HUES6 (cell line): ENCODE results near the gene NTSR1.

ENCODE experiments used
- H3K27ac ChIP-seq: 2 replicates; pipeline ENCODE4 v1.7.0; 2013; ENCODE audit warnings: low read depth, mild to moderate bottlenecking, low read length, inconsistent platforms
- H3K27me3 ChIP-seq: 2 replicates; pipeline ENCODE4 v1.6.1; 2013; ENCODE audit warnings: low read length; ENCODE audit not compliant: control insufficient read depth, insufficient read depth
- H3K36me3 ChIP-seq: 2 replicates; pipeline ENCODE4 v1.6.1; 2013; ENCODE audit warnings: low read length; ENCODE audit not compliant: control insufficient read depth, insufficient read depth
- H3K4me1 ChIP-seq: 2 replicates; pipeline ENCODE4 v1.6.1; 2013; ENCODE audit warnings: low read length; ENCODE audit not compliant: control insufficient read depth, insufficient read depth
- H3K4me3 ChIP-seq: 2 replicates; pipeline ENCODE4 v1.5.1; 2013; ENCODE audit warnings: low read depth, low read length
- H3K9ac ChIP-seq: one replicate; pipeline ENCODE4 v1.6.1; 2013; ENCODE audit warnings: mild to moderate bottlenecking, low read length
- H3K9me3 ChIP-seq: 2 replicates; pipeline ENCODE4 v1.6.1; 2013; ENCODE audit warnings: low read depth, low read length; ENCODE audit not compliant: control insufficient read depth, insufficient read depth

The NTSR1 gene

GRCh38 chr20:62760856-62761758, 52.5 kb downstream of the NTSR1 start:
- Histone ChIP-seq H3K9me3 (no peaks in the 10 kb centered on the region), H3K36me3 (no peaks in the 10 kb centered on the region), H3K4me3 (no peak overlapping the region), H3K4me1 (peaks cover 9% of the 10 kb centered on the region; the same call in 1 of the 2 replicates), H3K27ac (peak overlapping the region; percentile 41; the same call in 1 of the 2 replicates), H3K27me3 (peaks cover 12% of the 10 kb centered on the region; the same call in 1 of the 2 replicates), H3K9ac (no peak overlapping the region)

- no peak overlapping the region for H3K4me3 ChIP-seq
- H3K36me3 ChIP-seq = no peaks in the 10 kb centered on the region
- peaks cover 6% of the 10 kb centered on the region; the same call in 1 of the 2 replicates for H3K27me3 ChIP-seq
- H3K4me1 ChIP-seq = peaks cover 9% of the 10 kb centered on the region; the same call in 1 of the 2 replicates
- H3K27ac ChIP-seq = no peak overlapping the region
- H3K9me3 ChIP-seq = no peaks in the 10 kb centered on the region
- H3K9ac ChIP-seq = no peak overlapping the region
Observed at GRCh38 chr20:62761759-62762131, 53.1 kb downstream of the NTSR1 start.

GRCh38 chr20:62762376-62762775, 53.7 kb downstream of the NTSR1 start:
- Histone ChIP-seq H3K27ac (no peak overlapping the region), H3K4me3 (no peak overlapping the region), H3K36me3 (no peaks in the 10 kb centered on the region), H3K4me1 (peaks cover 9% of the 10 kb centered on the region; the same call in 1 of the 2 replicates), H3K9me3 (no peaks in the 10 kb centered on the region), H3K9ac (no peak overlapping the region), H3K27me3 (0 out of 2 replicates have a peak, but pooled peaks cover 3% of the 10 kb centered on the region)

GRCh38 chr20:62762801-62763368, 54.2 kb downstream of the NTSR1 start:
- H3K4me3 ChIP-seq = no peak overlapping the region
- no peaks in the 10 kb centered on the region for H3K9me3 ChIP-seq
- no peaks in the 10 kb centered on the region for H3K27me3 ChIP-seq
- no peaks in the 10 kb centered on the region for H3K36me3 ChIP-seq
- peaks cover 9% of the 10 kb centered on the region; the same call in 1 of the 2 replicates for H3K4me1 ChIP-seq
- no peak overlapping the region for H3K9ac ChIP-seq
- H3K27ac ChIP-seq = no peak overlapping the region

- Histone ChIP-seq H3K27ac (no peak overlapping the region), H3K36me3 (no peaks in the 10 kb centered on the region), H3K4me3 (no peak overlapping the region), H3K4me1 (peaks cover 9% of the 10 kb centered on the region; the same call in 1 of the 2 replicates), H3K9ac (no peak overlapping the region), H3K27me3 (no peaks in the 10 kb centered on the region; the same call in 1 of the 2 replicates), H3K9me3 (no peaks in the 10 kb centered on the region)
Observed at GRCh38 chr20:62763404-62763803, 54.8 kb downstream of the NTSR1 start.

- no peak overlapping the region for H3K4me3 ChIP-seq
- no peaks in the 10 kb centered on the region for H3K36me3 ChIP-seq
- peaks cover 14% of the 10 kb centered on the region; the same call in 1 of the 2 replicates for H3K4me1 ChIP-seq
- H3K27me3 ChIP-seq = no peaks in the 10 kb centered on the region; the same call in 1 of the 2 replicates
- no peak overlapping the region for H3K27ac ChIP-seq
- H3K9me3 ChIP-seq = no peaks in the 10 kb centered on the region
- H3K9ac ChIP-seq = no peak overlapping the region
Observed at GRCh38 chr20:62764156-62764935, 55.7 kb downstream of the NTSR1 start.

GRCh38 chr20:62765021-62765420, 56.4 kb downstream of the NTSR1 start:
- no peak overlapping the region for H3K4me3 ChIP-seq
- H3K27ac ChIP-seq = no peak overlapping the region
- no peaks in the 10 kb centered on the region for H3K36me3 ChIP-seq
- H3K9me3 ChIP-seq = no peaks in the 10 kb centered on the region
- no peaks in the 10 kb centered on the region; the same call in 1 of the 2 replicates for H3K27me3 ChIP-seq
- H3K4me1 ChIP-seq = peaks cover 11% of the 10 kb centered on the region; the same call in 1 of the 2 replicates
- no peak overlapping the region for H3K9ac ChIP-seq

- H3K27ac ChIP-seq = no peak overlapping the region
- H3K36me3 ChIP-seq = no peaks in the 10 kb centered on the region
- H3K4me1 ChIP-seq = peaks cover 9% of the 10 kb centered on the region; the same call in 1 of the 2 replicates
- no peak overlapping the region for H3K4me3 ChIP-seq
- H3K9ac ChIP-seq = no peak overlapping the region
- H3K9me3 ChIP-seq = no peaks in the 10 kb centered on the region
- H3K27me3 ChIP-seq = no peaks in the 10 kb centered on the region; the same call in 1 of the 2 replicates
Observed at GRCh38 chr20:62765432-62766070, 56.9 kb downstream of the NTSR1 start.

- Histone ChIP-seq H3K4me3 (no peak overlapping the region), H3K27me3 (no peaks in the 10 kb centered on the region; the same call in 1 of the 2 replicates), H3K36me3 (no peaks in the 10 kb centered on the region), H3K4me1 (peaks cover 5% of the 10 kb centered on the region; the same call in 1 of the 2 replicates), H3K27ac (no peak overlapping the region), H3K9me3 (no peaks in the 10 kb centered on the region), H3K9ac (no peak overlapping the region)
Observed at GRCh38 chr20:62766071-62766450, 57.4 kb downstream of the NTSR1 start.

GRCh38 chr20:62766716-62767115, 58.1 kb downstream of the NTSR1 start:
- Histone ChIP-seq H3K9me3 (no peaks in the 10 kb centered on the region), H3K36me3 (no peaks in the 10 kb centered on the region), H3K27me3 (no peaks in the 10 kb centered on the region; the same call in 1 of the 2 replicates), H3K9ac (no peak overlapping the region), H3K4me1 (peaks cover 5% of the 10 kb centered on the region; the same call in 1 of the 2 replicates), H3K4me3 (no peak overlapping the region), H3K27ac (no peak overlapping the region)
